Middle frontal gyrus (tissue), 1 donor: ENCODE measurements around the gene TTYH3.
"Not testable (repeated sequence)": the region's sequence is repeated elsewhere in the genome, so short reads cannot be mapped to it uniquely, and the experiment has no call there.

Experiments used
- DNase-seq: peaks from one replicate; pipeline ENCODE4 v3.0.0-alpha.2; 2015; ENCODE audit warnings: low spot score; ENCODE audit errors: extremely low spot score

TTYH3 gene

GRCh38 chr7:2602406-2603043, 29.3 kb upstream of the TTYH3 start:
- DNase-seq = no peak

- no peak for DNase-seq
Observed at GRCh38 chr7:2603044-2603965, 28.5 kb upstream of the TTYH3 start.

- no peak for DNase-seq
Observed at GRCh38 chr7:2604608-2605174, 27.1 kb upstream of the TTYH3 start.

- DNase-seq = no peak
Observed at GRCh38 chr7:2605608-2606538, 25.9 kb upstream of the TTYH3 start.

- no peak for DNase-seq
Observed at GRCh38 chr7:2606539-2606936, 25.2 kb upstream of the TTYH3 start.

GRCh38 chr7:2607122-2607922, 24.5 kb upstream of the TTYH3 start:
- DNase-seq = no peak

- no peak for DNase-seq
Observed at GRCh38 chr7:2607923-2608904, 23.6 kb upstream of the TTYH3 start.

- DNase-seq = no peak
Observed at GRCh38 chr7:2608921-2609411, 22.8 kb upstream of the TTYH3 start.

- not testable (repeated sequence) for DNase-seq
Observed at GRCh38 chr7:2609646-2610045, 22.1 kb upstream of the TTYH3 start.

- no peak for DNase-seq
Observed at GRCh38 chr7:2610466-2610865, 21.3 kb upstream of the TTYH3 start.

- DNase-seq = no peak
Observed at GRCh38 chr7:2610898-2611297, 20.9 kb upstream of the TTYH3 start.

GRCh38 chr7:2611401-2611800, 20.4 kb upstream of the TTYH3 start:
- DNase-seq = no peak

GRCh38 chr7:2611922-2612321, 19.9 kb upstream of the TTYH3 start:
- DNase-seq = no peak

GRCh38 chr7:2612445-2613097, 19.2 kb upstream of the TTYH3 start:
- no peak for DNase-seq

- no peak for DNase-seq
Observed at GRCh38 chr7:2613098-2613930, 18.5 kb upstream of the TTYH3 start.

- DNase-seq = no peak
Observed at GRCh38 chr7:2613931-2614600, 17.7 kb upstream of the TTYH3 start.
